Ecto neural progenitor cell (in vitro differentiated cells): ENCODE measurements around the gene SLC25A44.

Experiments
- DNase-seq: peaks from one replicate; pipeline ENCODE4 v3.0.0-alpha.2; 2018; ENCODE audit warnings: low spot score

Gene SLC25A44

DNA sequence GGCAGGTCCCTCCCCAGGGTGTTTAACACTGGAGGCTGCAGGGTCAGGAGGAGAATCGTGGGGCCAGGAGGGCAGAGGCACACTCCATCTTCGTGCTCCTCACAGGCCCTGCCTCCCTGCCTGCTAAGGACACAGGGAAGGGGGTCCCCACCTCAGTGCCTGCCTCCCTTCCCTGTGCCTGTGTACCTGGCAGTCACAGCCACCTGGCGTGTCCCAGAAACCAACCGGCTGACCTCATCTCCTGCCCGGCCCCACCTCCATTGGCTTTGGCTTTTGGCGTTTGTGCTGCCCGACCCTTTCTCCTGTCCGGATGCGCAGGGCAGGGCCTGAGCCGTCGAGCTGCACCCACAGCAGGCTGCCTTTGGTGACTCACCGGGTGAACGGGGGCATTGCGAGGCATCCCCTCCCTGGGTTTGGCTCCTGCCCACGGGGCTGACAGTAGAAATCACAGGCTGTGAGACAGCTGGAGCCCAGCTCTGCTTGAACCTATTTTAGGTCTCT is 47.5 kb downstream of the SLC25A44 start:
- DNase-seq: no peak

- no peak for DNase-seq
Observed at GRCh38 chr1:156241926-156242325, 48.0 kb downstream of the SLC25A44 start, which contains the start of gene BGLAP. TSS of gene BGLAP (plus strand) at chr1:156242184. CDS start at chr1:156242232, 48 bp downstream.

DNA sequence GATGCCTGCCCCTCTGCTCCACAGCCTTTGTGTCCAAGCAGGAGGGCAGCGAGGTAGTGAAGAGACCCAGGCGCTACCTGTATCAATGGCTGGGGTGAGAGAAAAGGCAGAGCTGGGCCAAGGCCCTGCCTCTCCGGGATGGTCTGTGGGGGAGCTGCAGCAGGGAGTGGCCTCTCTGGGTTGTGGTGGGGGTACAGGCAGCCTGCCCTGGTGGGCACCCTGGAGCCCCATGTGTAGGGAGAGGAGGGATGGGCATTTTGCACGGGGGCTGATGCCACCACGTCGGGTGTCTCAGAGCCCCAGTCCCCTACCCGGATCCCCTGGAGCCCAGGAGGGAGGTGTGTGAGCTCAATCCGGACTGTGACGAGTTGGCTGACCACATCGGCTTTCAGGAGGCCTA is 48.8 kb downstream of the SLC25A44 start:
- no peak for DNase-seq

DNA sequence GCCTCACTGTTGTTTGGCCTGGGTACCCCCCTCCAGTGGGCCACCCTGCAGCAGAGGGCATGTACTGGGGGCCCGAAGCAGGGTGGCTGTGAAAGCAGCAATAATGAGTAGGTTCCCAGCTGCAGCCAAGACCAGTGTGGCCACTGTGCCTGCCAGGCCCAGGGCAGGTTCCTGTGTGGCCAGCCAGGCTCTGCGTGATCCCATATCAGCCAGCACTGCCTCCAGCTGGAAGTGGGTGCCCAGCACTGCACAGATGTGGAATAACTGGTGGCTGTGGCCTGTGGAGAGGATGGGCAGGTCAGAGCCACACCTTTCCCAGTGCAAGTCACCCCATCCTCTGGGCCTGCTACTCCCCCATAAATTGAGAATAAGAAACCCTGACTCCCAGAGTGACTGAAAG is 50.2 kb downstream of the SLC25A44 start:
- DNase-seq: no peak

GRCh38 chr1:156244712-156245111 is 50.8 kb downstream of the SLC25A44 start:
- DNase-seq: no peak

- DNase-seq: no peak
Observed at GRCh38 chr1:156245451-156246232, 51.7 kb downstream of the SLC25A44 start.

DNA sequence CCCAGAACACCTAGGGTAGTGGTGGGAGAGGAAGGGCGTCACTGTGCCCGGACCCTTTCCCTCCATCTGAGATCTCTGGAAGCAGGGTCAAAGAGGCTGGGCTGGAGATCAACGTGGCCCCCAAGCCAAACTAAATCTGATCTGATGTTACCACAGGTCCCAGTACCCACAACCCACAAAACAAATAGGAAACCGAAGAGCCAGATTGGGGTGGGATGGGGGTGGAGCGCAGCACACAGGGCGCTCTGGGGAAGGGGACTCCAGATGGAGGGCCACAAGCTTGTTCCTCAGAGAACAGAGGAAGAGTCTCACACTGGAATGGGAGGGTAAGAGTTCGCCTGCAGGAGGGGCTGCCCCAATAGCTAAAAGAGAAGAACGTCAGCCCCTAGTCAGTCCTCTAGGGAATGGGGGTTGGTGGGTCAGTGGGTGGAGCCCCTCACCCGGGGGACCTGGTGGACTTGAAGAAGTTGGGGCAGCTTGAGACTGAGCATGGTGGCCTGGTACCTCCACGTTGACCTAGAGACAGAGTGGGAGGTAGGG is 52.4 kb downstream of the SLC25A44 start:
- DNase-seq: no peak

DNA sequence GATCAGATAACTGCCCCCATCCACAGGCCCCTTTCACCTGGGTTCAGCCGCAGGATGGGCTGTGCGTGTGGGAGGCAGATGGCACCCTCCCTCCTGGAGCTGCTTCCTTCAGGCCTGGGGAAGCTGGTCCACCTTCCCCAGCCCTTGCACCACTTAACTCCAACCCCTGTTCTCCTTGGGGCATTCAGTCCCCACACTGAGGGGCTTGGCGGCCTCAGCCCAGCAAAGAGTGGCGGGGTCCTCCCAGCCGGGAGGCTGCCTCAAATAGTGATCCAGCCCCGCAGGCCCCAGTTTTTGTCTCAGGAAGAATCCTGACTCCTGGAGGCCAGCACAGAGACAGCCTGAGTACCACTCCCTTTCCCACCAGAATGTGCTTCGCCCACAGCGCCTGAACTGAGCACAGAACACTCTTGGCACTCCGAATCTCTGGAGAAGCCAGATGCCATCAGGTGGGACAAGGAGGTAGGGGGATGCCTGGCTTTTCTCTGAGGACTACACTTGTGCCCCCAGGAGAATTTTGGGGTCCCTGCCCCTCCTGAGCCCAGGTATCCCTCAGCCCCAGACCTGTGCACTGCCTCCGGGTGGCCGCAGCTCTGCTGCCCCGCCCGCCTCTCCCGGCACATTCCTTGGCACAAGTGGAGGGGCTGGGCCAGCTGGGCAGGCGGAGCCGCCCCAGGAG is 53.0 kb downstream of the SLC25A44 start:
- no peak for DNase-seq

DNA sequence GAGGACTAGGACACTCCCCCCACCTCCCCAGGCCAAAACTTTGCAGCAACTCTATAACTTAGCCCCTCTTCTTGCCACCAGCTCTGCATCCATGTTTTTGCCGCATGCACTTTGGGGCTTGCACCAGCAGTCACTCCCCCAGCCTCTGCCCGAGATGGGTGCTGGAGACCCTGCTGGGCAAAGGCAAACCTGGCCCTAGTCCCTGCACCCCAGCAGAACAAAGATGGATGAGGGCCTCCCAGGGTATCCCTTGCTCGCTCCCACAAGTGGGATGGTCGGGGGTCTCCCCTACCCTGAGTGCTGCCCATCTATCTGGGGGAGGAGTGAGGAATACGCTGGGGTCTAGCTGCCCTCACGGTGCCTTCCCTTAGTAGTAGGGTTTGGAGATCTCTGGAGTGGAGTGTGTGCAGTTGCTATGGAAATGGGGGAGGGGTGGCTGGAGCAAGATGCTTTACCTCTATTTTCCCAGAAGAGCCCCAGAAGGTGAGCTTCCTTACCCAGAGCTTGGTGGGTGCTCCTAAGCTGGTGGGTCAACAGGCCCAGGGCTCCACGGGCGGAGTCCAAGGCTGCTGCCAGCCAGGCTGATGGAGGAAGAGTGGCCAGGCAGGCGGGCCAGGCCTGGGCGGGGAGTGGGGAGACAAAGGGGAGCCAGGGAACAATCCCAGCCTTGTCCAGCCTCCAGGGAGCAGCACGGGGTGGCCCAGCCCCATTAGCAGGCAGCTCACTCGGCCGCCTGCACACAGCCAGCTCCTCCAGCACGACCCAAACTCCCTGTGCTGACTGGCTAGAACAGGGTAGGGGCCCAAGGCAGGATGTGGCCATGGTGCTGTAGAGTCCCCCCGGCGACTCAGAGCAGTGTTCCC is 53.8 kb downstream of the SLC25A44 start, which contains the start of gene PAQR6:
Gene PAQR6 (minus strand): TSS at position 597 of the 863 bp plus-strand sequence. CDS start 1,325 bp downstream, outside the sequence.
- DNase-seq: no peak

DNA sequence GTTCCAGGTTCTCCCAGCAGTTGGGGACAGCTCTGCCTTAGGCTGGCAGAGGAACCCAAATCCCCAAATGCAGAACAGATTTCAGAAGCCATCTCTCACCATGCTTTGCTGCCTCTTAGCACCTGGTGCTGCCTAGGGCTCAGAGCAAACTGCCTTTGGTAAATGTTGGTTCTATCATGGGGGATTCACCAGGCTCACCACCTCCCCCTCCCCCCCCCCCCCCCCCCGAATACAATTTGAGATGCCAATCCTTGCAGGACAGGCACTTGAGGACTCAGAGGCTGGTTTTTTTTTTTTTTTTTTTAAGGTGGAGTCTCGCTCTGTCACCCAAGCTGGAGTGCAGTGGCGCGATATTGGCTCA is 54.4 kb downstream of the SLC25A44 start:
- DNase-seq: no peak

DNA sequence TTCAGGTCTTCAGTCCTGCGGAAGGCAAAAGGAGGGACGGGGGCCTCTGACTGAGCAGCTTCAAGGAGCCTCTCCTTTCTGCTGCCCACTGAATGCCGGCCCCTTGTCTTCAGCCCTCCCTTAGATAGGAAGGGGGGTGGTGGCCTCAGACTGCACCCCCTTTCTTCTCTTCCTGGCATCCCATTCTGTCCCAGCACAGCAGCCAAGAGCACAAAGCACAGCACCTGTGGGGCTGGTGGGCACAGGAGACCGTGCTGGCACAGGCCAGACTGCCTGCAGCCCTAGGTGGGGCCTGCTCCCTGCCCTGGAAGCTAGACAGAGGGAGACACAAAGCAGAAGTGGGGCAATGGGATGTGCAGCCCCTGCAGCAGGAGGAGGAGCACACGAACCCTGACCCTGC is 55.7 kb downstream of the SLC25A44 start:
- no peak for DNase-seq

GRCh38 chr1:156251527-156251926 is 57.6 kb downstream of the SLC25A44 start:
- no peak for DNase-seq

- DNase-seq: no peak
Observed at GRCh38 chr1:156253634-156254033, 59.7 kb downstream of the SLC25A44 start.

GRCh38 chr1:156257711-156258110 is 63.8 kb downstream of the SLC25A44 start:
- DNase-seq: no peak

DNA sequence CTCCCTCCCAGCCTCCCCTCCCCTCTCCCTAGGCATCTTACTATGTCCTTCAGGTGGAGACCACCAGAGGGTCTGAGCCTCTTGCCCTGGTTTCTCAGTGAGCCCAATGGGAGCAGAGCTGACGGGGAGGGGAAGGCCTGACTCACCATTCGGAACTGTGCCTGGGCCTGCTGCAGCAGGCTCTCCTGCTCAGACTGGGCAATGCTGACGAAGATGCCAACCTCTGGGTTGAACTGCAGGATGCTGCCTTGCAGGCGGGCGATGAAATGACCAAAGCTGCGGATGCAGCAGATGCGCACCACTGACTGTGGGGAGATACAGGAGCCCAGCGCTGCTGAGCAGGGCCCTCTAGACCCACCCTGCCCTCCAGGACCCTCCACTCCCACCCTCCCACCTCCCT is 65.0 kb downstream of the SLC25A44 start:
- no peak for DNase-seq

GRCh38 chr1:156259805-156260204 is 65.9 kb downstream of the SLC25A44 start:
- DNase-seq: no peak

DNA sequence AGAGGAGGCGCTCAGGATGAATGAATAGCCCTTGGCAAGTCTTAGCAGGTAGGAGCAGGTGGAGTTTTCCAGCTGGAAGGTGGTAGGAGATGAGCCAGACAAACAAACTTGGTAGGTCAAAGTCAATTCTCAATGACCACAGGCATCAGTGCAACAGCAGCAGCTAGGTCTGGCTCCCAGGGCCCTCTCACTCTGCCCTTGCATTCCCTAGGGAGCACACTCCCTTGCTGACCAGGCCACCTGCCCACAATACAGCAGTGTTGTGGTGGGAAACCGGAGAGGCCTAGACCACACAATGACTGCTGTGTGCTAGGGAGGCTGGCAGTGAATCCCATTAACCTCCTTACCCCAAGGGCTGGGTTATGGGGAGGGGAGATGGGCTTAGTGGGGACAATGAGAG is 67.0 kb downstream of the SLC25A44 start:
- no peak for DNase-seq
